ENCODE results near the gene CELF1. TPM values are rescaled to one million over a fixed set of nuclear protein-coding genes. Genes with fewer than 3 reads are reported as not detected.
"Not testable (repeated sequence)": the region's sequence is repeated elsewhere in the genome, so short reads cannot be mapped to it uniquely, and the experiment has no call there.

CELF1 gene
- total RNA-seq, 1 donor from 2014 or later: 88.6 TPM

DNA sequence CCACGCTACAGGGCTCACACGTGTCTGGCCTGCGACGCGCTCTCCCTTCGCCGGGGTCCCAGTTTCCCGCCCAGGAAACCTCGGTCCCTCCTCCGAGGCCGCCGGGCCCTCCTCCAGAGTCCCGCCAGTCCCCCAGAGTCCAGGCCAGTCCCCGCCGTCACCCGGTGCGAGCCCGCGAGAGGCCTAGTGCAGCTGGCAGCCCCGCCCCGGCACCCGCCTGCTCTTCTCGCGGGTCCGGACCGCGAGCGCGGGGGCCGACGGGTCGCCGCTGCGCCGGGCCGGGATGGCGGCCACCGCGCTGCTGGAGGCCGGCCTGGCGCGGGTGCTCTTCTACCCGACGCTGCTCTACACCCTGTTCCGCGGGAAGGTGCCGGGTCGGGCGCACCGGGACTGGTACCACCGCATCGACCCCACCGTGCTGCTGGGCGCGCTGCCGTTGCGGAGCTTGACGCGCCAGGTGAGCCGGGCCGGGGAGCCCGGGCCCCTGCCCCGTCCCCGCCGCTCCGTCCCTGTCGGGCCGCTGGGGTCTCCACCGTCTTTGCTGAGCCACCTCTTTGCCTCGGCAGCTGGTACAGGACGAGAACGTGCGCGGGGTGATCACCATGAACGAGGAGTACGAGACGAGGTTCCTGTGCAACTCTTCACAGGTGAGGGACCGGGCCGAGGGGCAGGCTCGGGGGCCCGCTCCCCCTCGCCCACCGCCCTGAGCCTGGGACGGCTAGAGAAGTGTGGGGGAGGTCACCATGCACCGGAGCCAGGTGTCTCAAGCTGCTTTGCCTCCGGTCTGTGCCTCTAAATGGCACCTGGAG, 12.6 kb upstream of the CELF1 start, which contains the start of gene PTPMT1:
Gene PTPMT1, plus strand, starts transcription at position 260 of the 809 bp plus-strand sequence. Its CDS starts 24 bp downstream, at position 284.
- Histone ChIP-seq H3K4me3 (peak within 1 kb of the TSS; percentile 98), H3K9me3 (replicated peaks) (no peaks in the 10 kb centered on the region), H3K4me1 (peaks cover 24% of the 10 kb centered on the region), H3K27ac (replicated peaks) (peak within 1 kb of the TSS; percentile 82), H3K27me3 (ENCODE audit: low read depth) (no peaks in the 10 kb centered on the region), H3K36me3 (peaks cover 12% of the 10 kb centered on the region)
- TF ChIP-seq, protein P1, sequence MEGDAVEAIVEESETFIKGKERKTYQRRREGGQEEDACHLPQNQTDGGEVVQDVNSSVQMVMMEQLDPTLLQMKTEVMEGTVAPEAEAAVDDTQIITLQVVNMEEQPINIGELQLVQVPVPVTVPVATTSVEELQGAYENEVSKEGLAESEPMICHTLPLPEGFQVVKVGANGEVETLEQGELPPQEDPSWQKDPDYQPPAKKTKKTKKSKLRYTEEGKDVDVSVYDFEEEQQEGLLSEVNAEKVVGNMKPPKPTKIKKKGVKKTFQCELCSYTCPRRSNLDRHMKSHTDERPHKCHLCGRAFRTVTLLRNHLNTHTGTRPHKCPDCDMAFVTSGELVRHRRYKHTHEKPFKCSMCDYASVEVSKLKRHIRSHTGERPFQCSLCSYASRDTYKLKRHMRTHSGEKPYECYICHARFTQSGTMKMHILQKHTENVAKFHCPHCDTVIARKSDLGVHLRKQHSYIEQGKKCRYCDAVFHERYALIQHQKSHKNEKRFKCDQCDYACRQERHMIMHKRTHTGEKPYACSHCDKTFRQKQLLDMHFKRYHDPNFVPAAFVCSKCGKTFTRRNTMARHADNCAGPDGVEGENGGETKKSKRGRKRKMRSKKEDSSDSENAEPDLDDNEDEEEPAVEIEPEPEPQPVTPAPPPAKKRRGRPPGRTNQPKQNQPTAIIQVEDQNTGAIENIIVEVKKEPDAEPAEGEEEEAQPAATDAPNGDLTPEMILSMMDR (IDR thresholded peaks at IDR 0.05; ENCODE audit: borderline replicate concordance): no peak
- DNase-seq: peak; percentile 82
- intact Hi-C loops (cut with micrococcal nuclease): no loop called here

DNA sequence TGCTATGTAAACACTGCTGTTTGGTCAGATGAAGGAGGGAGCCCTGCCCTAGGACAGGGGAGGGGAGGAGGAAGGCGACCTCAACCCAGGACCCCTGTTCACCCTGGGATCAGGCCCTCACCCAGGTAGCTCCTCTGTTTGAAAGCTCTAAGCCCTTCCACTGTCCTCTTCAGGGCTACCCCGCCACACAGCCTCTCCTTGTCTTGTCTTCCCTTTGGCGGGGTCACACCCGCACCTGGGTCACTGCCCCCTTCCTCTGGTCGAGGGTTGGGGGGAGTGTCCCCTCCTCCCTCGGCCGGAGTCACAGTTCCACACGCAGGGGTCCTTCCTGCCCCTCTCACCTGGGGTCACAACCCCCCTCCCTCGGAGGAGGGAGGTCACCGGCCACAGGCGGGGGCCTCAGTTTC, 12.0 kb upstream of the CELF1 start:
- TF ChIP-seq, protein P1 (IDR thresholded peaks at IDR 0.05; ENCODE audit: borderline replicate concordance): no peak
- H3K4me1 ChIP-seq: peaks cover 24% of the 10 kb centered on the region
- H3K27ac ChIP-seq (replicated peaks): peak overlapping the region; percentile 82
- H3K4me3 ChIP-seq: peak overlapping the region; percentile 98
- no peak for DNase-seq
- no peaks in the 10 kb centered on the region for H3K9me3 ChIP-seq (replicated peaks)
- H3K36me3 ChIP-seq: peaks cover 6% of the 10 kb centered on the region
- no peaks in the 10 kb centered on the region for H3K27me3 ChIP-seq (ENCODE audit: low read depth)
- intact Hi-C loops (cut with micrococcal nuclease): no loop called here

DNA sequence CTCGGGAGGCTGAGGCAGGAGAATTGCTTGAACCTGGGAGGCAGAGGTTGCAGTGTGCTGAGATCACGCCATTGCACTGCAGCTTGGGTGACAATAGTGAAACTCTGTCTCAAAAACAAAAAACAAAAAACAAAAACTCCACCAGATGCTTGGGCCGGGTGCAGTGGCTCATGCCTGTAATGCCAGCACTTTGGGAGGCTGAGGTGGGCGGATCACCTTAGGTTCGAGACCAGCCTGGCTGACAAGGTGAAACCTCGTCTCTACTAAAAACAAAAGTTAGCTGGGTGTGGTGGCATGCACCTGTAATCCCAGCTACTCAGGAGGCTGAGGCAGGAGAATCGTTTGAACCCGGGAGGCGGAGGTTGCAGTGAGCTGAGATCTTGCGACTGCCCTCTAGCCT, 11.4 kb upstream of the CELF1 start:
- peak overlapping the region; percentile 98 for H3K4me3 ChIP-seq
- intact Hi-C loops (cut with micrococcal nuclease); H3K9me3 ChIP-seq (replicated peaks); H3K36me3 ChIP-seq; H3K27me3 ChIP-seq (ENCODE audit: low read depth); H3K27ac ChIP-seq (replicated peaks); DNase-seq: not testable (repeated sequence)
- peaks cover 24% of the 10 kb centered on the region for H3K4me1 ChIP-seq

DNA sequence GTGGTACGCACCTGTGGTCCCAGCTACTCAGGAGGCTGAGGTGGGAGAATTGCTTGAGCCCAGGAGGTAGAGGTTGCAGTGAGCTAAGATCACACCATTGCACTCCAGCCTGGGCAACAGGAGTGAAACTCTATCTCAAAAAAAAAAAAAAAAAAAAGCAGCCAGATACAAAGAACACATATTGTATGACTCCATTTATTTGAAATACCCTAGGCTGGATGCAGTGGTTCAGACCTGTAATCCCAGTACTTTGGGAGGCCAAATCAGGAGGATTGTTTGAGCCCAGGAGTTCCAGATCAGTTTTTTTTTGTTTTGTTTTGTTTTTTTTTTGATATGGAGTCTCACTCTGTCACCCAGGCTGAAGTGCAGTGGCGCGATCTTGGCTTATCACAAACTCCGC, 9.5 kb upstream of the CELF1 start:
- intact Hi-C loops (cut with micrococcal nuclease); H3K36me3 ChIP-seq: not testable (repeated sequence)
- peaks cover 24% of the 10 kb centered on the region for H3K4me1 ChIP-seq

DNA sequence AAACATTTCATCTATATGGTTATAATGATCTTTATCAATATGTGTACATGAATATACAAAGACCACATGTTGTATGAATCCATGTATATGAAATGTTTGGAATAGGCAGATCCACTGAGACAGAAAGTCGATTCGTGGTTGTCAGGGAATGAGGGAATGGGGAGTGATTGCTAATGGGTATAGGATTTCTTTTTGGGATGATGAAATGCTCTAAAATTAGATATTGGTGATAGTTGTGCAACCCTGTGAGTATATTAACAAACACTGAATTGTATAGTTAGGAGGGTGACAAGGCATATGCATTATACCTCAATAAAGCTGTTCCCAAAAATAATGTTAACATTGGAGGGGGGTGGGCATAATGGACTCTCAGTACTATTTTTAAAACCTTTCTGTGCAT, 7.5 kb upstream of the CELF1 start:
- Histone ChIP-seq H3K4me3 (no peak overlapping the region), H3K36me3 (no peaks in the 10 kb centered on the region), H3K4me1 (peaks cover 10% of the 10 kb centered on the region), H3K27ac (replicated peaks) (no peak overlapping the region), H3K27me3 (ENCODE audit: low read depth) (no peaks in the 10 kb centered on the region), H3K9me3 (replicated peaks) (no peaks in the 10 kb centered on the region)
- DNase-seq: no peak
- intact Hi-C loops (cut with micrococcal nuclease): no loop called here
- TF ChIP-seq, protein P1 (IDR thresholded peaks at IDR 0.05; ENCODE audit: borderline replicate concordance): no peak

More for the DNA sequence above, 9.5 kb upstream of the CELF1 start:
- not testable (repeated sequence) for H3K27ac ChIP-seq (replicated peaks); DNase-seq; H3K9me3 ChIP-seq (replicated peaks); H3K27me3 ChIP-seq (ENCODE audit: low read depth); H3K4me3 ChIP-seq

DNA sequence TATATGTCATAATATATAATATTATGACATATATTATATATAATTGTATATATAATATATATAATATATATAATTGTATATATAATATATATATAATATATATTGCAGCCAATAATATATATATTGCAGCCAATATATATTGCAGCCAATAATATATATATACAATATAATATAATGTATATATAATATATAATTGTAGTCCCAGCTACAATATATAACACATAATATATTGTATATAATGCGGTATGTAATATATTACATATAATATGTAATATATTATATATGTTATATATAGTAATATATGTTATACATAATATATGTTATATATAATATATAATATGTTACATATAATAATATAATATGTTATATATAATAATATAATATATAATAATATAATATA, 5.8 kb upstream of the CELF1 start:
- DNase-seq: no peak
- Histone ChIP-seq H3K9me3 (replicated peaks) (no peaks in the 10 kb centered on the region), H3K27me3 (ENCODE audit: low read depth) (no peaks in the 10 kb centered on the region), H3K36me3 (no peaks in the 10 kb centered on the region), H3K4me1 (peaks cover 7% of the 10 kb centered on the region), H3K27ac (replicated peaks) (no peak overlapping the region), H3K4me3 (no peak overlapping the region)
- TF ChIP-seq, protein P1 (IDR thresholded peaks at IDR 0.05; ENCODE audit: borderline replicate concordance): no peak
- intact Hi-C loops (cut with micrococcal nuclease): no loop called here

DNA sequence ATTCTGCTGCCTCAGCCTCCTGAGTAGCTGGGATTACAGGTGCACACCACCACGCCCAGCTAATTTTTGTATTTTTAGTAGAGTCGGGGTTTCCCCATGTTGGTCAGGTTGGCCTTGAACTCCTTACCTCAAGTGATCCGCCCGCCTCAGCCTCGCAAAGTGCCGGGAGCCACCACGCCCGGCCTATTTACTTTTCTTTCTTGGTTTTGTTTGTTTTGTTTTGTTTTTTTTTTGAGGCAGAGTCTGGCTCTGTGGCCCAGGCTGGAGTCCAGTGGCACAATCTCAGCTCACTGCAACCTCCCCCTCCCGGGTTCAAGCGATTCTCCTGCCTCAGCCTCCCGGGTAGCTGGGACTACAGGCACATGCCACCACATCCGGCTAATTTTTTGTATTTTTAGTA, 4.1 kb upstream of the CELF1 start:
- H3K4me3 ChIP-seq; H3K27ac ChIP-seq (replicated peaks); DNase-seq; H3K36me3 ChIP-seq; H3K27me3 ChIP-seq (ENCODE audit: low read depth); intact Hi-C loops (cut with micrococcal nuclease); H3K9me3 ChIP-seq (replicated peaks): not testable (repeated sequence)
- peaks cover 23% of the 10 kb centered on the region for H3K4me1 ChIP-seq
